ENCODE measurements around the gene MFSD11.

GRCh38 chr17:76793775-76794174 lies 55.9 kb downstream of the MFSD11 start:
- peak in 1 of 4 experiments; percentile 8 for TF ChIP-seq CTCF (IDR thresholded peaks at IDR 0.05)
- TF ChIP-seq POLR2A (IDR thresholded peaks at IDR 0.05): no peak
- TF ChIP-seq POLR2AphosphoS5 (IDR thresholded peaks at IDR 0.05): no peak
